HL-60 (cell line): ENCODE measurements around the gene RIPK4.

Experiments used
- DNase-seq, 2 experiments: peaks; one replicate each; pipeline ENCODE4 v3.0.0-alpha.2; 2010 to 2020; ENCODE audit warnings: low read depth in 1 of 2, low spot score in 1 of 2
- H3K27ac ChIP-seq: fragments of 250-450 bp; sonication (Bioruptor Pico); replicated peaks from 2 replicates; pipeline ENCODE4 v1.5.1; 2020; ENCODE audit warnings: mild to moderate bottlenecking, moderate library complexity
- H3K27me3 ChIP-seq: fragments of 250-450 bp; sonication (Bioruptor Pico); 2 replicates; pipeline ENCODE4 v1.5.1; 2021; ENCODE audit warnings: mild to moderate bottlenecking, moderate library complexity; ENCODE audit not compliant: insufficient read depth, poor library complexity, severe bottlenecking
- H3K4me3 ChIP-seq: replicated peaks from 2 replicates; pipeline ENCODE4 v1.5.1; 2011; ENCODE audit warnings: mild to moderate bottlenecking, control low read depth, low read length; ENCODE audit not compliant: insufficient read depth
- CTCF ChIP-seq: IDR thresholded peaks from one replicate; pipeline ENCODE4 v1.5.1; 2011; ENCODE audit warnings: low read length, control low read depth, inconsistent platforms; ENCODE audit not compliant: insufficient read depth
- GABPA ChIP-seq: IDR thresholded peaks from 2 replicates; pipeline ENCODE4 v1.6.1; 2012; ENCODE audit warnings: low read depth
- POLR2AphosphoS5 ChIP-seq: IDR thresholded peaks from 2 replicates; pipeline ENCODE4 v1.6.1; 2012; ENCODE audit warnings: low read depth
- REST ChIP-seq: IDR thresholded peaks from 2 replicates; pipeline ENCODE4 v1.6.1; 2012; ENCODE audit warnings: low read depth; ENCODE audit not compliant: insufficient replicate concordance
- SPI1 ChIP-seq: IDR thresholded peaks from 2 replicates; pipeline ENCODE4 v1.6.1; 2012; ENCODE audit warnings: low read depth, mild to moderate bottlenecking, borderline replicate concordance

Gene RIPK4

GRCh38 chr21:41802198-41802584 is 35.3 kb upstream of the RIPK4 start:
- no peak for DNase-seq
- no peak overlapping the region for H3K27ac ChIP-seq
- no peaks in the 10 kb centered on the region for H3K27me3 ChIP-seq
- H3K4me3 ChIP-seq = no peak overlapping the region
- TF ChIP-seq POLR2AphosphoS5 (no peak), CTCF (no peak), REST (no peak), GABPA (no peak), SPI1 (no peak)

DNA sequence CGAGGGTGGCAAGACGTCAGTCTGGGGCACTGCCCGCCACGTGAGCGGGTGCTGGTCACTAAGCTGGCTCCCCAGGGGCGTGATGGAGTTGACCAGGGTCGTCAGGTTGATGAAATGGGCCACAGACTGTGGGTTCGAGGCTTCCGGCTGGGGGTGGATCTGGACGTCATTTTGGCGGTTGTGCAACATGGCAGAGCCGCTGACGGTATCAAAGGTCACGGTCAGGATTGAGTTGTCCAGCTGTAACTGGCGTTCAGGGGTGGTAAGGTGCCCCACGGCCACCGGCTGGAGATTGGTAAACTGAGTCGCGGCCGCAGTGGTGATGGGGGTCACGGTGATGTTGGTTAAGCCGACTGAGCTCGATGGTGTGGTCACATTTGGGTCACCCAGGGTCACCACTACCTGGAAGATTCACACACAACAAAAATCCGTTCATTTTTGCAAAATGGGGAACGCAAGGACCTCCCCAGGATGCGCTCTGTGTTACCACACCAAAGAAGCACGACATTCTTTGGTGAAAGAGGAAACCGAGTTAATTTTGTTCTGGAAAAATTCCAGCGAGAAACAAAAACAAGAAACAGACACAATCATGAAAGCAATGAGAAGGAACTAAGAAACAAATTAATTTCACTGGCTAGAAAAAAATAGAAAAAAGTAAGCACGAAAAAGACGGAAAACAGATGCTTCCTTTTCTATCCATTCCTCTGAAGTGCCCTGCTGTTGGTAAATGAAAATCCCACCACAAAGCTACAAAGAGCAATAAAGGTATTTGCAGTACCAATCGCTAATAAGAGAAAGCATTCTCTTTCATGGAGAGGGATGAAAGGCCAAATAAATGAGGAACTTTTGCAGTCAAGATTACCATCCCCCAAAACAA is 34.7 kb upstream of the RIPK4 start:
- Histone ChIP-seq H3K4me3 (no peak overlapping the region), H3K27me3 (no peaks in the 10 kb centered on the region), H3K27ac (no peak overlapping the region)
- no peak for DNase-seq
- no peak for TF ChIP-seq REST
- no peak for TF ChIP-seq CTCF
- TF ChIP-seq SPI1 = no peak
- TF ChIP-seq POLR2AphosphoS5 = no peak
- TF ChIP-seq GABPA = no peak

GRCh38 chr21:41800425-41801320 is 33.8 kb upstream of the RIPK4 start:
- no peak for TF ChIP-seq GABPA
- Histone ChIP-seq H3K27ac (no peak overlapping the region), H3K27me3 (no peaks in the 10 kb centered on the region), H3K4me3 (no peak overlapping the region)
- no peak for DNase-seq

GRCh38 chr21:41799763-41800162 is 32.9 kb upstream of the RIPK4 start:
- H3K27me3 ChIP-seq = no peaks in the 10 kb centered on the region
- no peak overlapping the region for H3K4me3 ChIP-seq
- no peak overlapping the region for H3K27ac ChIP-seq
- TF ChIP-seq POLR2AphosphoS5 (no peak), REST (no peak), CTCF (no peak), GABPA (no peak), SPI1 (no peak)
- no peak for DNase-seq
